Stimulated activated CD8-positive, alpha-beta memory T cell treated with anti-CD3 and anti-CD28 coated beads, Interleukin-12 subunit alpha, Interleukin-12 subunit beta, amount 100 ng/mL, for 24 hours (primary cell): ENCODE data around the gene BCL2.
"Not testable (repeated sequence)": the region's sequence is repeated elsewhere in the genome, so short reads cannot be mapped to it uniquely, and the experiment has no call there.

Experiments used
- DNase-seq: peaks from one replicate; pipeline ENCODE4 v3.0.0-alpha.2; 2020; ENCODE audit errors: extremely low read depth

The BCL2 gene

GRCh38 chr18:63234432-63234831, 85.1 kb downstream of the BCL2 start:
- no peak for DNase-seq

GRCh38 chr18:63233334-63233733, 86.2 kb downstream of the BCL2 start:
- DNase-seq = no peak

- no peak for DNase-seq
Measured at GRCh38 chr18:63232826-63233225, 86.7 kb downstream of the BCL2 start.

GRCh38 chr18:63229971-63230370, 89.6 kb downstream of the BCL2 start:
- no peak for DNase-seq

GRCh38 chr18:63225434-63225833, 94.1 kb downstream of the BCL2 start:
- no peak for DNase-seq

- no peak for DNase-seq
Measured at GRCh38 chr18:63224630-63225029, 94.9 kb downstream of the BCL2 start.

GRCh38 chr18:63223837-63224236, 95.7 kb downstream of the BCL2 start:
- no peak for DNase-seq

- DNase-seq = no peak
Measured at GRCh38 chr18:63220903-63221302, 98.7 kb downstream of the BCL2 start.

GRCh38 chr18:63218472-63218871, 101.1 kb downstream of the BCL2 start:
- no peak for DNase-seq

GRCh38 chr18:63216516-63217311, 102.9 kb downstream of the BCL2 start:
- no peak for DNase-seq

- no peak for DNase-seq
Measured at GRCh38 chr18:63213936-63214671, 105.5 kb downstream of the BCL2 start.

- DNase-seq = no peak
Measured at GRCh38 chr18:63213331-63213900, 106.2 kb downstream of the BCL2 start.

- no peak for DNase-seq
Measured at GRCh38 chr18:63210521-63210920, 109.0 kb downstream of the BCL2 start.

- DNase-seq = no peak
Measured at GRCh38 chr18:63208676-63209075, 110.9 kb downstream of the BCL2 start.

GRCh38 chr18:63207835-63208234, 111.7 kb downstream of the BCL2 start:
- DNase-seq = no peak

- DNase-seq = no peak
Measured at GRCh38 chr18:63207143-63207790, 112.3 kb downstream of the BCL2 start.

GRCh38 chr18:63206433-63207142, 113.0 kb downstream of the BCL2 start:
- no peak for DNase-seq

GRCh38 chr18:63205791-63206252, 113.7 kb downstream of the BCL2 start:
- no peak for DNase-seq

- DNase-seq = no peak
Measured at GRCh38 chr18:63203497-63203896, 116.1 kb downstream of the BCL2 start.

GRCh38 chr18:63202828-63203227, 116.7 kb downstream of the BCL2 start:
- no peak for DNase-seq

GRCh38 chr18:63201456-63201855, 118.1 kb downstream of the BCL2 start:
- DNase-seq = not testable (repeated sequence)
